IPS-15b (cell line): ENCODE results near the gene PTPRC.

ENCODE experiments used
- H3K27me3 ChIP-seq: one replicate; pipeline ENCODE4 v1.6.1; 2013; ENCODE audit warnings: low read length; ENCODE audit not compliant: control insufficient read depth, insufficient read depth
- H3K36me3 ChIP-seq: one replicate; pipeline ENCODE4 v1.6.1; 2013; ENCODE audit warnings: low read length; ENCODE audit not compliant: control insufficient read depth, insufficient read depth
- H3K4me1 ChIP-seq: one replicate; pipeline ENCODE4 v1.6.1; 2013; ENCODE audit warnings: mild to moderate bottlenecking, low read length; ENCODE audit not compliant: control insufficient read depth, insufficient read depth
- H3K4me3 ChIP-seq: one replicate; pipeline ENCODE4 v1.5.1; 2013; ENCODE audit warnings: low read depth, low read length
- H3K9ac ChIP-seq: one replicate; pipeline ENCODE4 v1.6.1; 2013; ENCODE audit warnings: low read depth, mild to moderate bottlenecking, low read length
- H3K9me3 ChIP-seq: one replicate; pipeline ENCODE4 v1.6.1; 2013; ENCODE audit warnings: mild to moderate bottlenecking, low read length; ENCODE audit not compliant: control insufficient read depth, insufficient read depth

The PTPRC gene

GRCh38 chr1:198667807-198668206 is 29.0 kb downstream of the PTPRC start:
- no peak overlapping the region for H3K4me3 ChIP-seq
- no peaks in the 10 kb centered on the region for H3K27me3 ChIP-seq
- H3K36me3 ChIP-seq = no peaks in the 10 kb centered on the region
- no peaks in the 10 kb centered on the region for H3K4me1 ChIP-seq
- H3K9ac ChIP-seq = no peak overlapping the region
- no peaks in the 10 kb centered on the region for H3K9me3 ChIP-seq

GRCh38 chr1:198669023-198669698 is 30.3 kb downstream of the PTPRC start:
- no peaks in the 10 kb centered on the region for H3K27me3 ChIP-seq
- H3K9ac ChIP-seq = no peak overlapping the region
- no peaks in the 10 kb centered on the region for H3K4me1 ChIP-seq
- no peaks in the 10 kb centered on the region for H3K36me3 ChIP-seq
- H3K4me3 ChIP-seq = no peak overlapping the region
- no peaks in the 10 kb centered on the region for H3K9me3 ChIP-seq

- H3K27me3 ChIP-seq = no peaks in the 10 kb centered on the region
- no peaks in the 10 kb centered on the region for H3K36me3 ChIP-seq
- H3K4me3 ChIP-seq = no peak overlapping the region
Measured at GRCh38 chr1:198669771-198670170, 30.9 kb downstream of the PTPRC start.

GRCh38 chr1:198671136-198671535 is 32.3 kb downstream of the PTPRC start:
- no peaks in the 10 kb centered on the region for H3K9me3 ChIP-seq
- no peaks in the 10 kb centered on the region for H3K27me3 ChIP-seq
- no peak overlapping the region for H3K4me3 ChIP-seq
- H3K36me3 ChIP-seq = no peaks in the 10 kb centered on the region
- H3K9ac ChIP-seq = no peak overlapping the region
- H3K4me1 ChIP-seq = no peaks in the 10 kb centered on the region

More at GRCh38 chr1:198669771-198670170, 30.9 kb downstream of the PTPRC start:
- Histone ChIP-seq H3K9me3 (no peaks in the 10 kb centered on the region), H3K4me1 (no peaks in the 10 kb centered on the region), H3K9ac (no peak overlapping the region)

GRCh38 chr1:198672124-198672523 is 33.3 kb downstream of the PTPRC start:
- no peak overlapping the region for H3K9ac ChIP-seq
- no peak overlapping the region for H3K4me3 ChIP-seq
- H3K4me1 ChIP-seq = no peaks in the 10 kb centered on the region
- no peaks in the 10 kb centered on the region for H3K9me3 ChIP-seq
- H3K27me3 ChIP-seq = no peaks in the 10 kb centered on the region
- H3K36me3 ChIP-seq = no peaks in the 10 kb centered on the region

- H3K4me3 ChIP-seq = no peak overlapping the region
- H3K9ac ChIP-seq = no peak overlapping the region
- H3K9me3 ChIP-seq = no peaks in the 10 kb centered on the region
- no peaks in the 10 kb centered on the region for H3K27me3 ChIP-seq
- H3K4me1 ChIP-seq = no peaks in the 10 kb centered on the region
- no peaks in the 10 kb centered on the region for H3K36me3 ChIP-seq
Measured at GRCh38 chr1:198674009-198674408, 35.2 kb downstream of the PTPRC start.

- Histone ChIP-seq H3K4me1 (no peaks in the 10 kb centered on the region), H3K4me3 (no peak overlapping the region), H3K36me3 (no peaks in the 10 kb centered on the region), H3K27me3 (no peaks in the 10 kb centered on the region), H3K9ac (no peak overlapping the region), H3K9me3 (no peaks in the 10 kb centered on the region)
Measured at GRCh38 chr1:198676253-198676652, 37.4 kb downstream of the PTPRC start.

- Histone ChIP-seq H3K4me3 (no peak overlapping the region), H3K27me3 (no peaks in the 10 kb centered on the region), H3K9me3 (no peaks in the 10 kb centered on the region), H3K4me1 (peaks cover 4% of the 10 kb centered on the region), H3K9ac (no peak overlapping the region), H3K36me3 (no peaks in the 10 kb centered on the region)
Measured at GRCh38 chr1:198677027-198677426, 38.2 kb downstream of the PTPRC start.

GRCh38 chr1:198677871-198678270 is 39.0 kb downstream of the PTPRC start:
- Histone ChIP-seq H3K9me3 (no peaks in the 10 kb centered on the region), H3K27me3 (no peaks in the 10 kb centered on the region), H3K9ac (no peak overlapping the region), H3K4me3 (no peak overlapping the region), H3K36me3 (no peaks in the 10 kb centered on the region), H3K4me1 (peaks cover 5% of the 10 kb centered on the region)

- no peak overlapping the region for H3K4me3 ChIP-seq
- H3K9me3 ChIP-seq = no peaks in the 10 kb centered on the region
- no peak overlapping the region for H3K9ac ChIP-seq
- no peaks in the 10 kb centered on the region for H3K36me3 ChIP-seq
- H3K4me1 ChIP-seq = peaks cover 5% of the 10 kb centered on the region
- H3K27me3 ChIP-seq = no peaks in the 10 kb centered on the region
Measured at GRCh38 chr1:198678301-198678836, 39.5 kb downstream of the PTPRC start.

GRCh38 chr1:198678901-198679329 is 40.1 kb downstream of the PTPRC start:
- no peak overlapping the region for H3K9ac ChIP-seq
- H3K27me3 ChIP-seq = no peaks in the 10 kb centered on the region
- H3K36me3 ChIP-seq = no peaks in the 10 kb centered on the region
- H3K4me3 ChIP-seq = no peak overlapping the region
- H3K4me1 ChIP-seq = peaks cover 5% of the 10 kb centered on the region
- no peaks in the 10 kb centered on the region for H3K9me3 ChIP-seq

GRCh38 chr1:198679535-198680173 is 40.8 kb downstream of the PTPRC start:
- Histone ChIP-seq H3K4me3 (no peak overlapping the region), H3K9ac (no peak overlapping the region), H3K27me3 (no peaks in the 10 kb centered on the region), H3K9me3 (no peaks in the 10 kb centered on the region), H3K4me1 (peaks cover 5% of the 10 kb centered on the region), H3K36me3 (no peaks in the 10 kb centered on the region)
